GM12875 (cell line): ENCODE data around the gene CCND2.
A peak's percentile ranks its signal among the peaks of the same experiment; 100 is the strongest.

Source experiments
- H3K4me3 ChIP-seq: one replicate; pipeline ENCODE4 v1.5.1; 2011; ENCODE audit warnings: low read depth, low read length, control low read depth
- TF ChIP-seq, protein P1 (sequence below): IDR thresholded peaks from 2 replicates; pipeline ENCODE4 v1.5.1; 2011; ENCODE audit warnings: low read depth, mild to moderate bottlenecking, control low read depth, inconsistent platforms, low read length, moderate library complexity, borderline replicate concordance; ENCODE audit not compliant: insufficient read depth

Gene CCND2

DNA sequence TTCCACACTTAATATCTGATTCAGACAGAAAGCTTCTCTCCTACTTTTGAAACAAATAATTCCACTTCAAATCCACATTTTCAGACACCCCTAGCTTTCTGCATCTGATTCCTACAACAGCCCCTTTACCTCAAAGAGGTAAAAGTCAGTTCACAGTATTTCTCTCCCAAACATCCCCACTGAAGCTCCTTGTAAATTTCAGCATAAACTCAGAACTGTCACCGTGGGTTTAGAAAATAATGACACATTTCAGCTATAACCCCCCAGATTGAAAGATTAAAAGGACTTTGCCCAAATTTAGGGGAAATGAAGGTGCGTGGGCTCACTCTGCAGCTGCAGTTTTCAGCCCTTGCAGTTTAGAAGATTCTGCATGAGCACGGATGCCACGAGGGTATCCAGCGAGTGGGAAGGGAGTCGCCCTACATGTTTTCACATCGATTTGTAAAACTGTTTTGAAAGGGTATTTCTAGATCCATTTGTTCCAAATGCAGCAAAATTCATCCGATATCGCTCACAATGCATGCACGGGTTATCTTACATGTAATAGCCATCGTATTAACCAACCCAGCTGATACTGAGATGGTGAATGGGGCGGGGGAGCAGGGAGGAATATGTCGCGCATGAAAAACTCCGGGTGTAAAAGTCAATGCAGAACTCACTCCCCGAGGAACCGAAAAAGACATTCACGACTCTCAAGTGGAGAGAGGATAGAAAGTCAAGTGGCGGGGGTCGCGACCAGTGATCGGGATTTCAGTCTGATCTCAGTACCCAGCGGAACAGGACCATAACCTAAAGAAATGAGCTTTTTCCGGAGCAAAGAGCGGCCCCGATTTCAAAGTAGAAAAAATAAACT lies 5.0 kb upstream of the CCND2 start:
- TF ChIP-seq, protein P1, sequence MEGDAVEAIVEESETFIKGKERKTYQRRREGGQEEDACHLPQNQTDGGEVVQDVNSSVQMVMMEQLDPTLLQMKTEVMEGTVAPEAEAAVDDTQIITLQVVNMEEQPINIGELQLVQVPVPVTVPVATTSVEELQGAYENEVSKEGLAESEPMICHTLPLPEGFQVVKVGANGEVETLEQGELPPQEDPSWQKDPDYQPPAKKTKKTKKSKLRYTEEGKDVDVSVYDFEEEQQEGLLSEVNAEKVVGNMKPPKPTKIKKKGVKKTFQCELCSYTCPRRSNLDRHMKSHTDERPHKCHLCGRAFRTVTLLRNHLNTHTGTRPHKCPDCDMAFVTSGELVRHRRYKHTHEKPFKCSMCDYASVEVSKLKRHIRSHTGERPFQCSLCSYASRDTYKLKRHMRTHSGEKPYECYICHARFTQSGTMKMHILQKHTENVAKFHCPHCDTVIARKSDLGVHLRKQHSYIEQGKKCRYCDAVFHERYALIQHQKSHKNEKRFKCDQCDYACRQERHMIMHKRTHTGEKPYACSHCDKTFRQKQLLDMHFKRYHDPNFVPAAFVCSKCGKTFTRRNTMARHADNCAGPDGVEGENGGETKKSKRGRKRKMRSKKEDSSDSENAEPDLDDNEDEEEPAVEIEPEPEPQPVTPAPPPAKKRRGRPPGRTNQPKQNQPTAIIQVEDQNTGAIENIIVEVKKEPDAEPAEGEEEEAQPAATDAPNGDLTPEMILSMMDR = no peak
- peak overlapping the region; percentile 60 for H3K4me3 ChIP-seq

DNA sequence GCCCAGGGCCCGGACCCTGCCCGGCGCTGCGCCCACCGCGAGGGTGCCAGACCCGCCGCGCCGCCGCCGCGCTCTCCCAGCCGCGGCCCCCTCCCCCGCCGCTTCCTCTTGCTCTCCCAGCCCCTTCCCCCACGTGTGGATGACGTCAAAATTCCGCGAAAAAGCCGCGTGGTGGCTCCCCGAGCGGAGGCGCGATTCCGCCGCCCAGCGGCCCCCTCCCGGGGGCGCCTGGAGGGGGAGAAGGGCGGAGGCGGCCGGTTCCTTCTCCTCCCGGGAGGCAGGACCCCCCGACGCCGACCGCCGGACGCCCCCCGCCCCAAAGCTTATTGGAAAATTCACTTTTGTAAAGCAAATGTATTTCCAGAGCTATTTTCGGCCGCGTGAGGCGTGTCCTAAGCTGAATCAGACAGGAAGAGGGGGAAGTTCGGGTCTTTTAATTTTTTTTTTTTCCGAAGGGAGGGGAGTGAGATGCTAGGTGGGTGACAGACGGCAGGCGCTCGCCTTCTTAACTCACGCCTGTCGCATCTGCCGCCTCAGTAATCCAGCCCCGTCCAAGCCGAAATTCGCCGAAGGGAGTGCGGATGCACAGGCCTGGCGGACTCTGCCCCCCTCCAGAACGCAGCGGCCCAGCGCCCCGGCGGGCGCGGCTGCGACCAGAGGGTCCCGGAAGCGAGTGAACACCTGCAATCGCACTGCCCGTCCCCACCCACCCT lies 4.1 kb upstream of the CCND2 start:
- peak overlapping the region; percentile 60 for H3K4me3 ChIP-seq
- TF ChIP-seq, protein P1 = peak; percentile 29; the same call in 1 of the 2 replicates

DNA sequence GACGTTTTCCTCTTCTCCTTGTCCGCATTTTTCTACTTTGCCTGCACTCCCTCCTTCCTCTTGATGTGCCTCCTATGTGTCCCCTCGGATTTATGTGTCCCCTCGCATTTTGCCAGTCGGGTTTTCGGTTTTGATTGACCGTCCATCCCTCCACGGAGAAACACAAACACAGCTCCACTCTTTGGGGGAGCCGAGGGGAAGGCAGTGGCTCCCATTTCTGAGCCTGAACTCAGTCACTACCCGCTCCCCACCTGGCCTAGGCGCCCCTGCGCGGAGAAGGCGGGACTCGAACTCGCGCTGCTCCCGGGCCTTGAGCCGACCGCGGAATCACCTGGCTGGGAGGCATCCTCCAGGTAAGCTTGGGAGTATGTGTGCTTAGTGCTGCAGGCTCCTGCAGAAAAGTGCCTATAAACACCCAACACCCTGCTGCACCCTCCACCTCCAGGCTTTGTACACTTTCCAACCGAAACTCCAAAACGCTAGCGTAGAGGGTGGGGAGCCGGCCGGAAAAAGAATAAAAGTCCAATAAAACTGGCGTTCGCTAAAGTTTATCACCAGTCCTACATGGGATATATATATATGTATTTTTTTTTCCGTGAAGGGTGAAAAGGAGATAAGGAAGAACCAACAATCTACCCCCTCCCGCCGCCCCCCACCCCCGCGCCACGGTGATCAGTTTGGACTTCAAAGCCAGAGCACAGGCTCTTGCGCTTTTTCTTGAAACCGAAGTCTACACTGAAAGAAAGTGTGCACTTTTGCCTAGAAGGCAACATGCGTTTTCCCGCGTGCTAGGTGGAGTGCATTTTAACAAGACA lies 3.3 kb upstream of the CCND2 start:
- H3K4me3 ChIP-seq = peak overlapping the region; percentile 60
- TF ChIP-seq, protein P1 = no peak

DNA sequence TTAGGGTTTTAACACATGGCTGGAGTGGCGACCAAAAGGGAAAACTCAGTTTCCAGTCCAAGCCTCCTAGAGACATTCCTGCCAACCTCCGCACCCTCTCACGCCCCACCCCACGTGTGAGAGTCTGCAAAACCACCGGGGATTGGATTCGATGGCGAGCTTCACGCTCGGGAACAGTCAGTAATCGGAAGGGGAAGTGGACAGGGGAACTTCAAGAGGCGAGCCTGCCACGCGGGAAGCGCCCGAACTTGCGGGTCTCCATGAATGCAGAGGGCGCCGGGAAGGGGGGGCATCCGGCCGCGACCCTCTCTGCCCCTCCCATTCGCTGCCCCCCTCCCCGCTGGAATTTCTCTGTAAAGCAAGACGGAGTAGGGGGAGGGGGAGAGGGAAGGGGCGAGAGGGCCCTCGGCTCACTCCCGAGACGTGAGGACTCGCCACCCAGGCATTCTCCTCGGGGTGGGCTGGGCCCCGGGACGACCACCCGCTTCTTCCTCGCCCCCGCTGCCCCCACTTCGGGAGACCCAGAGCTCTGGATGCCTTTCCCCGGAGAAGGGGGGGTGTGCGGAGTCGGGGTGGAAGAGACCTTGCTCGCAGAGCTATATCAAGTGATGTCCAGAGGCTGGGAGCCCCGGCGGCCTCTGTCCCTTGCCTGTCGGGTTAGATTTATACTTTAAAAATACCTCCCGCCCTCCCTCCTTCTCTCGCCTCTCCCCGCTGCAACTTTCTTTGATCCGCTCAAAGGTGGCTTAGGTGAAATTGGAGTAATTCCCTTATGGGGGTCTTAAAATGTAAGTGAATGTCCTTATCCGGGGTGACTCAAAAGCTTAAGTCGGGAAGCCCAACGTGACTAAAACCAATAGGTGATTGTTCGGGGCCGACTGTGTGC lies 2.5 kb upstream of the CCND2 start:
- TF ChIP-seq, protein P1 = no peak
- peak overlapping the region; percentile 55 for H3K4me3 ChIP-seq

DNA sequence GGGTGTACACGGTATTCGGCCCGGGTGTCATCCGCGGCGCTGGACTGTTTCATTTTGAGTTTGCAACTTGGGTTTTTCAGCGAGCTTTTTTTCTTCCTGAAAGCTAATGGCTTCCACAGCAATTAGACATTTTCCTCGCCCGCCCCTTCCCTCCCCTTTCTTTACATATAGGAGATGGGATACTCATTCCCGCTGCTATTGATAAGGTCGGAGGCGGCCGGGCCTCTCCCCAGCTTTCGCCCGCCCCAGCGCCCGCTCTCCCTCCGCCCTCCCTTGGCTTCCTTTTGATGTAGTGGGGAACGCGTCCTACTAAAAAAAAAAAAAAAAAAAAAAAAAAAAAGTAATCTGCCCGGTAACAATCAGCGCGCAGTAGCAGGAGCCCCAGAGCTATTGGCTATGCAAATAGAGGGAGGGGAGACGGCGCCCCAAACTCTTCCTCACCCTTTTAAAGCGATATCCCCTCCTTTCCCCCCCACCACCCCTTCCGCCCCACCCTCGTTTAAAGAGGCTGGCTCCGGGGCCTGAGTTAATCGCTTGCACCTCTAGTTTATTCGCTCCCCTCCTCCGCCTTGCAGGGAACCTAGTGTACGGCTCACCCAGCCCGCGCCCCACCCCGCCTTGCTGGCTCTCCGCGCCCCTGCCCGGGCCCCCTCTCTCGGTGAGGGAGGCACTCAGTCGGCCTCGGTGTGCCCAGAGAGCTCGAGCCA lies 1.7 kb upstream of the CCND2 start:
- TF ChIP-seq, protein P1 = no peak
- peak overlapping the region; percentile 55 for H3K4me3 ChIP-seq
